OCI-LY7 (cell line): ENCODE measurements around the gene UBE2N.

Source experiments
- CTCF ChIP-seq: fragments of 200-600 bp; sonication (generic); conservative IDR thresholded peaks from 2 replicates; pipeline ENCODE4 v1.5.1; 2014; ENCODE audit warnings: mild to moderate bottlenecking, antibody characterized with exemption, low read length, moderate library complexity, mixed read lengths
- EZH2phosphoT487 ChIP-seq: fragments of 200-600 bp; sonication (generic); IDR thresholded peaks from 2 replicates; pipeline ENCODE4 v1.6.1; 2018; ENCODE audit warnings: low read depth, borderline replicate concordance, mild to moderate bottlenecking, mixed run types, antibody characterized with exemption, low read length, moderate library complexity, mixed read lengths

- TF ChIP-seq CTCF (no peak), EZH2phosphoT487 (no peak)
These were observed 25.9 kb downstream of the UBE2N start for GRCh38 chr12:93415723-93416464.
